ENCODE results near the gene C14orf119.

C14orf119 gene

GRCh38 chr14:23149745-23150144 lies 54.4 kb downstream of the C14orf119 start:
- DNase-seq (ENCODE audit: low read depth in 2 of 2), result no peak
